Stimulated activated CD4-positive, alpha-beta T cell treated with anti-CD3 and anti-CD28 coated beads, Interleukin-15, amount 100 ng/mL, for 24 hours (primary cell): ENCODE measurements around the gene PYURF.

Experiments used
- DNase-seq: peaks from one replicate; pipeline ENCODE4 v3.0.0-alpha.2; 2020

The PYURF gene

GRCh38 chr4:88503344-88503743, 20.2 kb downstream of the PYURF start:
- DNase-seq = no peak

DNA sequence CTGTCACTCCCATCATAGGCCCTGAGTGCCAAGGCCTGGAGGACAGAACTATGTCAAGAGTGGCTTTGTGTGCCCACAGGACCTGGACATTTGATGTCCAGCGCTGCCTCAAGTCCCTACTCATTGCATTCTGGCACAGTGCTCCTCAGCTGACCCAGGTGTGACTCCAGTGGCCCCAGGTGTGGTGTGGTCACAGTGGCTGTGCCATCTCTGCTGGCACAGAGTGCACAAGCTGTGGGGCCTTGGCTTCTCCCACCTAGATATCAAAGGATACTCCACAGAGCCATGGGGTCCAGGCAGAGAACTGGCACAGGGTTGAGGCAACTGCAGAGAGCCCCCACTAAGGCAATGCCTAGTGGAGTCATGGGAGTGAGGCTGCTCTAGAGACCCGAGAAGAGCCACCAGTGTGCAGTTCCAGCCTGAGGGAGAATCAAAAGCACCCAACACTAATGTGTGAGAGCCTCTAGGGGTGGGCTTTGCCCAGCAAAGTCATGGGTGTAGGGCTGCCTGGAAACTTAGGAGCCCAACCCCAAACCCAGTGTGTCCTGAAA, 25.6 kb downstream of the PYURF start:
- DNase-seq = no peak

- no peak for DNase-seq
Observed at GRCh38 chr4:88489100-88489761, 34.3 kb downstream of the PYURF start.

DNA sequence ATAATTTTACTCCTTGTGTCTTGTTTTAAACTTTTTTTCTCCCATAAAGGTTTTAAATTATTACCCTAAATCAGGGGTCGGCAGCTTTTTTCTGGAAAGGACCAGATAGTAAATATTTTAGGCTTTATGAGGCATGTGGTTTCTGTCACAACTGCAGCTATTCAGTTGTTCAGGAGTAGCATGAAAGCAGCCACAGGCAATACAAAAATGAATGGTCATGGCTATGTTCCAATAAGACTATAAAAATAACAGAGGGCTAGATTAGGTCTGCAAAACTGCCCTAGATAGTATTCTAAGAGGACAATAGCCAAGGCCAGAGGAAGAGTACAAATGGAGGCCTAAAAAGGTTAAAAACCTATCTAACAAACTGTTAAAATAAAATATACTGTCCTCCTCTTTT, 42.0 kb downstream of the PYURF start:
- no peak for DNase-seq

GRCh38 chr4:88478247-88478646, 45.3 kb downstream of the PYURF start:
- DNase-seq = no peak

DNA sequence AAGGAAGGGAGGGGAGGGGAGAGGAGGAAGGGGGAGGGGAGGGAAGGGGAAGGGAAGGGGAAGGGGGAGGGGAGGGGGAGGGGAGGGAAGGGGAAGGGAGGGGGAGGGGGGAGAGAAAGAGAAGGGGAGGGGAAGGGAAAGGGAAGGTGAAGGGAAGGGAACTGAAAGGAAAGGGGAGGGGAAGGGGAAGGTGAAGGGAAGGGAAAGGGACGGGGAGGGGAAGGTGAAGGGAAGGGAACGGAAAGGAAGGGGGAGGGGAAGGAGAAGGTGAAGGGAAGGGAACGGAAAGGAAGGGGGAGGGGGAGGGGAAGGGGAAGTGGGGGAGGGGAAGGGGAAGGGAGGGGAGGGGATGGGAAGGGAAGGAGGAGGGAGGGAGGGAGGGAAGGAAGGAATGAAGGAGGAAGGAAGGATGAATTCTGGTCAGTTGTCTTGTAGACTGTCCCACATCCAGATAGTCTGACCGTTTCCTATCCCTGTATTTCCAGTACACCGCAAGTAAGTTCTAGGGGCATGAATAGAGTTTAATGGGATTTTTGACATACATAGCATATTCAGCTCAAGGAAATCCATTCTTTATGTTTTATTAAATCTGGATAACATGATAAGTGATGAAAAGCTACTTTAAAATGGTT, 46.2 kb downstream of the PYURF start:
- DNase-seq = no peak
